Esophagus squamous epithelium (tissue), 4 donors: ENCODE data around the gene DPH1.

Experiments
- POLR2A ChIP-seq, 4 donors: fragments of 450-650 bp; IDR thresholded peaks; one replicate each; pipeline ENCODE4 v1.6.1; 2017; ENCODE audit warnings: antibody characterized with exemption in 4 of 4, mild to moderate bottlenecking in 4 of 4, moderate library complexity in 3 of 4
- TF ChIP-seq, protein P1 (sequence below), 6 experiments: fragments of 450-650 bp in 4 of 6; fragments of 200-600 bp in 2 of 6; sonication (generic) in 2 of 6; IDR thresholded peaks; one replicate each; pipeline ENCODE4 v1.5.1; 2016 to 2019; ENCODE audit warnings: antibody characterized with exemption in 6 of 6, mild to moderate bottlenecking in 4 of 6, moderate library complexity in 4 of 6

GRCh38 chr17:2057175-2057759, 27.3 kb downstream of the DPH1 start:
- TF ChIP-seq, protein P1, sequence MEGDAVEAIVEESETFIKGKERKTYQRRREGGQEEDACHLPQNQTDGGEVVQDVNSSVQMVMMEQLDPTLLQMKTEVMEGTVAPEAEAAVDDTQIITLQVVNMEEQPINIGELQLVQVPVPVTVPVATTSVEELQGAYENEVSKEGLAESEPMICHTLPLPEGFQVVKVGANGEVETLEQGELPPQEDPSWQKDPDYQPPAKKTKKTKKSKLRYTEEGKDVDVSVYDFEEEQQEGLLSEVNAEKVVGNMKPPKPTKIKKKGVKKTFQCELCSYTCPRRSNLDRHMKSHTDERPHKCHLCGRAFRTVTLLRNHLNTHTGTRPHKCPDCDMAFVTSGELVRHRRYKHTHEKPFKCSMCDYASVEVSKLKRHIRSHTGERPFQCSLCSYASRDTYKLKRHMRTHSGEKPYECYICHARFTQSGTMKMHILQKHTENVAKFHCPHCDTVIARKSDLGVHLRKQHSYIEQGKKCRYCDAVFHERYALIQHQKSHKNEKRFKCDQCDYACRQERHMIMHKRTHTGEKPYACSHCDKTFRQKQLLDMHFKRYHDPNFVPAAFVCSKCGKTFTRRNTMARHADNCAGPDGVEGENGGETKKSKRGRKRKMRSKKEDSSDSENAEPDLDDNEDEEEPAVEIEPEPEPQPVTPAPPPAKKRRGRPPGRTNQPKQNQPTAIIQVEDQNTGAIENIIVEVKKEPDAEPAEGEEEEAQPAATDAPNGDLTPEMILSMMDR (IDR thresholded peaks at IDR 0.05): no peak
- TF ChIP-seq POLR2A (IDR thresholded peaks at IDR 0.05): no peak
